ENCODE results near the gene CBX2.

CBX2 gene

GRCh38 chr17:79778504-79779083, 646 bp downstream of the CBX2 start:
- H3K4me3 ChIP-seq (ENCODE audit: low read length): peak overlapping the region; percentile 93
- H2AFZ ChIP-seq (ENCODE audit: low read depth, low read length): 0 out of 2 replicates have a peak overlapping the region, but pooled peaks have one; percentile 0
- H3K9ac ChIP-seq (ENCODE audit: low read length): peak overlapping the region; percentile 86
- peaks cover 30% of the 10 kb centered on the region for H3K27me3 ChIP-seq (ENCODE audit: low read depth, low read length)
- no peak overlapping the region; the same call in 1 of the 2 replicates for H3K27ac ChIP-seq (ENCODE audit: low read length)
- peaks cover 25% of the 10 kb centered on the region for H3K36me3 ChIP-seq (replicated peaks; ENCODE audit: low read depth, low read length)
- no peaks in the 10 kb centered on the region for H3K9me3 ChIP-seq (ENCODE audit: insufficient read depth, low read length)
- peaks cover 14% of the 10 kb centered on the region for H3K4me1 ChIP-seq (ENCODE audit: low read length)
- H3K4me2 ChIP-seq (ENCODE audit: low read length): peak overlapping the region; percentile 61
- TF ChIP-seq, protein P1, sequence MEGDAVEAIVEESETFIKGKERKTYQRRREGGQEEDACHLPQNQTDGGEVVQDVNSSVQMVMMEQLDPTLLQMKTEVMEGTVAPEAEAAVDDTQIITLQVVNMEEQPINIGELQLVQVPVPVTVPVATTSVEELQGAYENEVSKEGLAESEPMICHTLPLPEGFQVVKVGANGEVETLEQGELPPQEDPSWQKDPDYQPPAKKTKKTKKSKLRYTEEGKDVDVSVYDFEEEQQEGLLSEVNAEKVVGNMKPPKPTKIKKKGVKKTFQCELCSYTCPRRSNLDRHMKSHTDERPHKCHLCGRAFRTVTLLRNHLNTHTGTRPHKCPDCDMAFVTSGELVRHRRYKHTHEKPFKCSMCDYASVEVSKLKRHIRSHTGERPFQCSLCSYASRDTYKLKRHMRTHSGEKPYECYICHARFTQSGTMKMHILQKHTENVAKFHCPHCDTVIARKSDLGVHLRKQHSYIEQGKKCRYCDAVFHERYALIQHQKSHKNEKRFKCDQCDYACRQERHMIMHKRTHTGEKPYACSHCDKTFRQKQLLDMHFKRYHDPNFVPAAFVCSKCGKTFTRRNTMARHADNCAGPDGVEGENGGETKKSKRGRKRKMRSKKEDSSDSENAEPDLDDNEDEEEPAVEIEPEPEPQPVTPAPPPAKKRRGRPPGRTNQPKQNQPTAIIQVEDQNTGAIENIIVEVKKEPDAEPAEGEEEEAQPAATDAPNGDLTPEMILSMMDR (IDR thresholded peaks at IDR 0.05; ENCODE audit: low read depth, low read length): 0 out of 2 replicates have a peak, but pooled peaks have one; percentile 25
- TF ChIP-seq EZH2phosphoT487 (IDR thresholded peaks at IDR 0.05; ENCODE audit: low read depth): no peak
- H4K20me1 ChIP-seq (ENCODE audit: insufficient read depth, low read length): peaks cover 16% of the 10 kb centered on the region
- peaks cover 18% of the 10 kb centered on the region for H3K79me2 ChIP-seq (ENCODE audit: low read length)

DNA sequence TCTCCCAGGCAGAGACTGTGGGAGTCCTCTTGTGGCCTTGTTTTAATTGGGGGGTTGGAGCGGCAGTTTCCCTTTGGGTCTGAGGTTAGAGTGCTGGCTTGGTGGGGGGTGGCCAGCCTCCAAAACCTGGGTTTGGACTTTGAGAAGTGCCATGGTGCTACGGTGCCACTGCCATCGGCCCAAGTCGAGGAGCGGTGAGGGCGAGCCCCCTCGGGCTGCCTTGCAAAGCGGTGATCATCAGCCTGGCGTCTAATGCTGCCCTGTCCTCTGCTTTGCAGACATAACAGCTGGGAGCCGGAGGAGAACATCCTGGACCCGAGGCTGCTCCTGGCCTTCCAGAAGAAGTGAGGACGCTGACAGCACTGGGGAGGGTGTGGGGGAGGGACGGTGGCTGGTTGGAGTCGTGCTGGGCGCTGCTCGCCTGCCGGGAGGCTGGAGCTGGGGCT, 1.2 kb downstream of the CBX2 start:
- H3K27ac ChIP-seq (ENCODE audit: low read length): no peak overlapping the region
- peaks cover 14% of the 10 kb centered on the region for H3K4me1 ChIP-seq (ENCODE audit: low read length)
- TF ChIP-seq, protein P1 (IDR thresholded peaks at IDR 0.05; ENCODE audit: low read depth, low read length): no peak
- TF ChIP-seq EZH2phosphoT487 (IDR thresholded peaks at IDR 0.05; ENCODE audit: low read depth): no peak
- H4K20me1 ChIP-seq (ENCODE audit: insufficient read depth, low read length): peaks cover 16% of the 10 kb centered on the region
- H2AFZ ChIP-seq (ENCODE audit: low read depth, low read length): no peak overlapping the region
- peak overlapping the region; percentile 61 for H3K4me2 ChIP-seq (ENCODE audit: low read length)
- H3K4me3 ChIP-seq (ENCODE audit: low read length): peak overlapping the region; percentile 93
- peaks cover 28% of the 10 kb centered on the region for H3K27me3 ChIP-seq (ENCODE audit: low read depth, low read length)
- H3K9ac ChIP-seq (ENCODE audit: low read length): peak overlapping the region; percentile 86
- peaks cover 30% of the 10 kb centered on the region for H3K36me3 ChIP-seq (replicated peaks; ENCODE audit: low read depth, low read length)
- H3K79me2 ChIP-seq (ENCODE audit: low read length): peaks cover 18% of the 10 kb centered on the region
- no peaks in the 10 kb centered on the region for H3K9me3 ChIP-seq (ENCODE audit: insufficient read depth, low read length)

- Histone ChIP-seq H3K27ac (ENCODE audit: low read length) (no peak overlapping the region), H3K79me2 (ENCODE audit: low read length) (peaks cover 18% of the 10 kb centered on the region), H4K20me1 (ENCODE audit: insufficient read depth, low read length) (peaks cover 16% of the 10 kb centered on the region), H3K27me3 (ENCODE audit: low read depth, low read length) (peaks cover 21% of the 10 kb centered on the region), H3K4me3 (ENCODE audit: low read length) (no peak overlapping the region), H3K9ac (ENCODE audit: low read length) (no peak overlapping the region), H3K4me2 (ENCODE audit: low read length) (peak overlapping the region; percentile 61; the same call in 1 of the 2 replicates), H3K36me3 (replicated peaks; ENCODE audit: low read depth, low read length) (peaks cover 36% of the 10 kb centered on the region), H3K9me3 (ENCODE audit: insufficient read depth, low read length) (no peaks in the 10 kb centered on the region), H3K4me1 (ENCODE audit: low read length) (peaks cover 14% of the 10 kb centered on the region), H2AFZ (ENCODE audit: low read depth, low read length) (no peak overlapping the region)
- no peak for TF ChIP-seq EZH2phosphoT487 (IDR thresholded peaks at IDR 0.05; ENCODE audit: low read depth)
- TF ChIP-seq, protein P1 (IDR thresholded peaks at IDR 0.05; ENCODE audit: low read depth, low read length): no peak
Measured at GRCh38 chr17:79779661-79780365, 1.9 kb downstream of the CBX2 start.

- H3K79me2 ChIP-seq (ENCODE audit: low read length): peaks cover 18% of the 10 kb centered on the region
- no peaks in the 10 kb centered on the region for H3K9me3 ChIP-seq (ENCODE audit: insufficient read depth, low read length)
- H3K9ac ChIP-seq (ENCODE audit: low read length): no peak overlapping the region
- H3K4me2 ChIP-seq (ENCODE audit: low read length): no peak overlapping the region
- H3K27ac ChIP-seq (ENCODE audit: low read length): no peak overlapping the region
- H3K36me3 ChIP-seq (replicated peaks; ENCODE audit: low read depth, low read length): peaks cover 42% of the 10 kb centered on the region
- H3K27me3 ChIP-seq (ENCODE audit: low read depth, low read length): peaks cover 10% of the 10 kb centered on the region
- H4K20me1 ChIP-seq (ENCODE audit: insufficient read depth, low read length): peaks cover 16% of the 10 kb centered on the region
- TF ChIP-seq EZH2phosphoT487 (IDR thresholded peaks at IDR 0.05; ENCODE audit: low read depth): no peak
- TF ChIP-seq, protein P1 (IDR thresholded peaks at IDR 0.05; ENCODE audit: low read depth, low read length): no peak
- H3K4me1 ChIP-seq (ENCODE audit: low read length): peaks cover 14% of the 10 kb centered on the region
- H3K4me3 ChIP-seq (ENCODE audit: low read length): no peak overlapping the region
- no peak overlapping the region for H2AFZ ChIP-seq (ENCODE audit: low read depth, low read length)
Measured at GRCh38 chr17:79781012-79781650, 3.2 kb downstream of the CBX2 start.

All from OCI-LY3 (cell line).